Prostate gland (tissue), 2 donors: Measurements from ENCODE around the gene ANKRD11.

Source experiments
- CTCF ChIP-seq, 4 experiments: fragments of 200-600 bp in 2 of 4; fragments of 450-650 bp in 2 of 4; sonication (generic) in 2 of 4; IDR thresholded peaks; 1 replicate in 3 of 4; 2 replicates in 1 of 4; pipeline ENCODE4 v1.5.1; 2016 to 2019; ENCODE audit warnings: antibody characterized with exemption in 4 of 4, mild to moderate bottlenecking in 2 of 4, moderate library complexity in 2 of 4
- POLR2AphosphoS5 ChIP-seq: sonication (generic); formaldehyde crosslinking; IDR thresholded peaks from one replicate; pipeline ENCODE4 v1.6.1; 2017; ENCODE audit warnings: antibody characterized with exemption

GRCh38 chr16:89392881-89393737, 97.3 kb downstream of the ANKRD11 start:
- no peak for TF ChIP-seq CTCF (IDR thresholded peaks at IDR 0.05)
- no peak for TF ChIP-seq POLR2AphosphoS5
